Keratinocyte (primary cell): ENCODE results near the gene LHFPL2.

Source experiments
- EZH2 ChIP-seq: IDR thresholded peaks from one replicate; pipeline ENCODE4 v1.6.1; 2012; ENCODE audit warnings: inconsistent platforms, mild to moderate bottlenecking, low read length, moderate library complexity
- TF ChIP-seq, protein P1 (sequence below), 3 experiments: IDR thresholded peaks in 1 of 3; conservative IDR thresholded peaks in 1 of 3; optimal IDR thresholded peaks in 1 of 3; 2 replicates in 2 of 3; 3 replicates in 1 of 3; pipeline versions ENCODE3 to v1.5.1; 2011; ENCODE audit warnings: low read length in 3 of 3, mild to moderate bottlenecking in 3 of 3, moderate library complexity in 2 of 3, control low read depth in 1 of 3, inconsistent platforms in 1 of 3; ENCODE audit not compliant: insufficient read depth in 2 of 3; ENCODE audit errors: extremely low read depth in 1 of 3

DNA sequence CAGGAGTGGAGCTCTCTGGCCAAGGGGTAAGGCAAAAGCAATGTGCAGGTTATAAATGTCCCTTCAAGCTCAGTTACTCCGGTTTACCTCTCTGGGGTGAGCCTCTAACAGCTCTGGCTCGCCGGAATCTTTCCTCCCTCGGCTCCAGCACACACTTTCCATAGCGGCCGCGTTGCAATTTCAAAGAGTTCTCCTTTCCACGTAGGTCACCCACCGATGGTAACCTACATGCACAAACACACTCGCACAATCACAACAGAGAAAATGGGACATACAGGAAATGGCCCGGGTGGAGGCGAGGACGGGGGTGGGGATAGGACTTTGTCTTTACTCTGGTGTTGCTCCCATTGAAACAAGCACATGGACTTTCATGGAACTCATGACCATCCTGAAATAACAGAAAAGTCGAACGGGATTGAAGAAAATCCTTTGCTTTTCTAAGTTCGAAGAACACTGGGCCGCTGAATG lies 1.2 kb downstream of the LHFPL2 start:
- TF ChIP-seq, protein P1, sequence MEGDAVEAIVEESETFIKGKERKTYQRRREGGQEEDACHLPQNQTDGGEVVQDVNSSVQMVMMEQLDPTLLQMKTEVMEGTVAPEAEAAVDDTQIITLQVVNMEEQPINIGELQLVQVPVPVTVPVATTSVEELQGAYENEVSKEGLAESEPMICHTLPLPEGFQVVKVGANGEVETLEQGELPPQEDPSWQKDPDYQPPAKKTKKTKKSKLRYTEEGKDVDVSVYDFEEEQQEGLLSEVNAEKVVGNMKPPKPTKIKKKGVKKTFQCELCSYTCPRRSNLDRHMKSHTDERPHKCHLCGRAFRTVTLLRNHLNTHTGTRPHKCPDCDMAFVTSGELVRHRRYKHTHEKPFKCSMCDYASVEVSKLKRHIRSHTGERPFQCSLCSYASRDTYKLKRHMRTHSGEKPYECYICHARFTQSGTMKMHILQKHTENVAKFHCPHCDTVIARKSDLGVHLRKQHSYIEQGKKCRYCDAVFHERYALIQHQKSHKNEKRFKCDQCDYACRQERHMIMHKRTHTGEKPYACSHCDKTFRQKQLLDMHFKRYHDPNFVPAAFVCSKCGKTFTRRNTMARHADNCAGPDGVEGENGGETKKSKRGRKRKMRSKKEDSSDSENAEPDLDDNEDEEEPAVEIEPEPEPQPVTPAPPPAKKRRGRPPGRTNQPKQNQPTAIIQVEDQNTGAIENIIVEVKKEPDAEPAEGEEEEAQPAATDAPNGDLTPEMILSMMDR (optimal IDR thresholded peaks at IDR 0.05 in 1 of 3, IDR thresholded peaks at IDR 0.05 in 1 of 3, conservative IDR thresholded peaks at IDR 0.05 in 1 of 3; ENCODE audit: extremely low read depth in 1 of 3, insufficient read depth in 2 of 3, low read length in 3 of 3): no peak
- no peak for TF ChIP-seq EZH2
